ENCODE measurements around the gene MAP2K3. TPM values are rescaled to one million over a fixed set of nuclear protein-coding genes. Genes with fewer than 3 reads are reported as not detected.
"Not testable (repeated sequence)": the region's sequence is repeated elsewhere in the genome, so short reads cannot be mapped to it uniquely, and the experiment has no call there.

MAP2K3 gene
- total RNA-seq, 4 donors from 2014 or later = 23.3 to 42.4 (median 30.5) TPM

DNA sequence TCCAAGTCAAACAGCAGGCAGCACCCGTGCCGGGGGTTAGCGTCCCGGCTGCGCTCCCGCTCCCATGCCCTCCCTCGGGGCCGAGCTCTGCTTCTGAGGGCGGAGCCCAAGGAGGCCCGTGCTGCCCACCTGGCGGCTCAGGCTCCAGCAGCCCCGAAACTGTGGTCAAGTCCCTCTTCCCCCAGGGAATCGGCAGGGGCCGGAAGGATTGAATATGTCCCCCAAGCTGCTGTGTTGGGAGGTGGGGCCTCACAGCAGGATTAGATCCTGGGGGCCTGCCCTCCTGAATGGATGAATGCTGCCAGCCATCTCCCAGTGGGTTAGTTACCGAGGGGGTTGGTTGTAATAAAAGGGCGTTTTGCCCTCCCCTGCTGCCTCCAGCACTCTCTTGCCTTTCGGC is 33.9 kb downstream of the MAP2K3 start:
- H3K9me3 ChIP-seq = no peaks in the 10 kb centered on the region
- H3K4me1 ChIP-seq = peaks cover 3 to 12% (median 10%) of the 10 kb centered on the region in 4 donors
- no peak for DNase-seq (ENCODE audit: extremely low spot score)
- WGBS = 87% methylated on average over 13 of the region's 17 CpGs
- no peaks in the 10 kb centered on the region for H3K27me3 ChIP-seq
- H3K27ac ChIP-seq (replicated peaks in 1 of 4) = no peak overlapping the region
- peaks cover 0 to 20% (median 15%) of the 10 kb centered on the region in 4 donors for H3K36me3 ChIP-seq
- intact Hi-C loops (cut with DNase I) = loop anchor here (5.0 to 10.0 kb wide), 2 partner anchors 36 to 196 kb away; partner anchors contain the start of gene MAP2K3
- H3K4me3 ChIP-seq = no peak overlapping the region
- TF ChIP-seq, protein P1, sequence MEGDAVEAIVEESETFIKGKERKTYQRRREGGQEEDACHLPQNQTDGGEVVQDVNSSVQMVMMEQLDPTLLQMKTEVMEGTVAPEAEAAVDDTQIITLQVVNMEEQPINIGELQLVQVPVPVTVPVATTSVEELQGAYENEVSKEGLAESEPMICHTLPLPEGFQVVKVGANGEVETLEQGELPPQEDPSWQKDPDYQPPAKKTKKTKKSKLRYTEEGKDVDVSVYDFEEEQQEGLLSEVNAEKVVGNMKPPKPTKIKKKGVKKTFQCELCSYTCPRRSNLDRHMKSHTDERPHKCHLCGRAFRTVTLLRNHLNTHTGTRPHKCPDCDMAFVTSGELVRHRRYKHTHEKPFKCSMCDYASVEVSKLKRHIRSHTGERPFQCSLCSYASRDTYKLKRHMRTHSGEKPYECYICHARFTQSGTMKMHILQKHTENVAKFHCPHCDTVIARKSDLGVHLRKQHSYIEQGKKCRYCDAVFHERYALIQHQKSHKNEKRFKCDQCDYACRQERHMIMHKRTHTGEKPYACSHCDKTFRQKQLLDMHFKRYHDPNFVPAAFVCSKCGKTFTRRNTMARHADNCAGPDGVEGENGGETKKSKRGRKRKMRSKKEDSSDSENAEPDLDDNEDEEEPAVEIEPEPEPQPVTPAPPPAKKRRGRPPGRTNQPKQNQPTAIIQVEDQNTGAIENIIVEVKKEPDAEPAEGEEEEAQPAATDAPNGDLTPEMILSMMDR (IDR thresholded peaks at IDR 0.05) = no peak
- no peak for TF ChIP-seq EP300 (IDR thresholded peaks at IDR 0.05)
- no peak for TF ChIP-seq POLR2A (IDR thresholded peaks at IDR 0.05; ENCODE audit: low read depth)
- TF ChIP-seq POLR2AphosphoS5 (IDR thresholded peaks at IDR 0.05) = no peak

DNA sequence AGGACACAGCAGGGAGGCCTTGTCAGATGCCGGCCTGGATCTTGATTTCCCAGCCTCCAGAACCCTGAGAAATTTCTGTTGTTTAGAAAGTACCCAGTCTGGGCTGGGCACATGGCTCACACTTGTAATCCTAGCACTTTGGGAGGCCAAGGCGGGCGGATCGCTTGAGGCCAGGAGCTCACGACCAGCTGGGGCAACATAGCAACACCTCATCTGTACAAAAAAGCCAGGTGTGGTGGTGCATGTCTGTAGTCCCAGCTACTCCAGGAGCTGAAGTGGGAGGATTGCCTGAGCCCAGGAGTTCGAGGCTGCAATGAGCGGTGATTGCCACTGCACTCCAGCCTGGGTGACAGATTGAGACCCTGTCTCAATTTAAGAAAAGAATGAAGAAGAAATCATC is 34.3 kb downstream of the MAP2K3 start:
- intact Hi-C loops (cut with DNase I) = loop anchor here (5.0 to 10.0 kb wide), 2 partner anchors 37 to 196 kb away; partner anchors contain the start of gene MAP2K3

GRCh38 chr17:21319256-21319655 is 34.7 kb downstream of the MAP2K3 start:
- H3K27ac ChIP-seq (replicated peaks in 1 of 4); H3K27me3 ChIP-seq; H3K9me3 ChIP-seq; DNase-seq (ENCODE audit: extremely low spot score); H3K4me3 ChIP-seq: not testable (repeated sequence)
- Histone ChIP-seq H3K36me3 (peaks cover 0 to 13% (median 9%) of the 10 kb centered on the region in 4 donors), H3K4me1 (peaks cover 3 to 16% (median 13%) of the 10 kb centered on the region in 4 donors)
- WGBS = 89% methylated on average over 4 of the region's 4 CpGs
- intact Hi-C loops (cut with DNase I) = loop anchor here (5.0 to 10.0 kb wide), 2 partner anchors 37 to 196 kb away; partner anchors contain the start of gene MAP2K3

More for the DNA sequence above, 34.3 kb downstream of the MAP2K3 start:
- Histone ChIP-seq H3K36me3 (peaks cover 0 to 17% (median 13%) of the 10 kb centered on the region in 4 donors), H3K4me1 (peaks cover 3 to 16% (median 13%) of the 10 kb centered on the region in 4 donors)
- H3K27ac ChIP-seq (replicated peaks in 1 of 4); DNase-seq (ENCODE audit: extremely low spot score); H3K27me3 ChIP-seq; H3K4me3 ChIP-seq; H3K9me3 ChIP-seq: not testable (repeated sequence)
- 82% methylated on average over 7 of the region's 7 CpGs for WGBS

- intact Hi-C loops (cut with DNase I) = loop anchor here (5.0 to 10.0 kb wide), 2 partner anchors 38 to 195 kb away; partner anchors contain the start of gene MAP2K3
Measured at GRCh38 chr17:21319686-21320375, 35.3 kb downstream of the MAP2K3 start.

DNA sequence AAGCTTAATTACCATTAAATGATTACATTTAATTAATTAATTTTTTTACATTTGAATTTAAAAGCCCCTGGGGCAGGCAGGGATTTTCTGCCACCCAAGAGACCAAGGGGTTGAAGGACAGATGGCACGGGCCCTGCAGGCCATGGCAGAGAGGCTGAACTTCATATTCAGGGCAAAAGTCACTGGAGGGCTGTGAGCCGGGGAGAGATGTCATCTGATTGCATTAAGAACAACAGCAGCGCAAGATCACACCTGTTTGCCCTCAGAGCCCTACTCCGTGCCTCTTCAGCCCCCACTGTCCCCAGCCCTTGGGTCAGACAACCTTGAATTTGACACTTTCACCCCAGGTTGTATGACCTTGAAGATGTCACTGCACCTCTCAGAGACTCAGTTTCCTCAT is 35.9 kb downstream of the MAP2K3 start:
- DNase-seq (ENCODE audit: extremely low spot score); intact Hi-C loops (cut with DNase I); H3K4me3 ChIP-seq; H3K9me3 ChIP-seq; H3K27me3 ChIP-seq; H3K36me3 ChIP-seq; H3K27ac ChIP-seq (replicated peaks in 1 of 4): not testable (repeated sequence)
- H3K4me1 ChIP-seq = peaks cover 3 to 16% (median 13%) of the 10 kb centered on the region in 4 donors
- WGBS = 86% methylated on average over 4 of the region's 4 CpGs

More at GRCh38 chr17:21319686-21320375, 35.3 kb downstream of the MAP2K3 start:
- not testable (repeated sequence) for H3K27me3 ChIP-seq; DNase-seq (ENCODE audit: extremely low spot score); H3K36me3 ChIP-seq; H3K9me3 ChIP-seq; H3K4me3 ChIP-seq; H3K27ac ChIP-seq (replicated peaks in 1 of 4)
- 86% methylated on average over 11 of the region's 11 CpGs for WGBS
- H3K4me1 ChIP-seq = peaks cover 3 to 16% (median 13%) of the 10 kb centered on the region in 4 donors

- H3K4me1 ChIP-seq = peaks cover 3 to 16% (median 13%) of the 10 kb centered on the region in 4 donors
- H3K27ac ChIP-seq (replicated peaks in 1 of 4); H3K9me3 ChIP-seq; DNase-seq (ENCODE audit: extremely low spot score); intact Hi-C loops (cut with DNase I); H3K27me3 ChIP-seq; H3K36me3 ChIP-seq; H3K4me3 ChIP-seq: not testable (repeated sequence)
- whole genome bisulfite sequencing = 77% methylated on average over 4 of the region's 9 CpGs
Measured at GRCh38 chr17:21321061-21321460, 36.5 kb downstream of the MAP2K3 start.

DNA sequence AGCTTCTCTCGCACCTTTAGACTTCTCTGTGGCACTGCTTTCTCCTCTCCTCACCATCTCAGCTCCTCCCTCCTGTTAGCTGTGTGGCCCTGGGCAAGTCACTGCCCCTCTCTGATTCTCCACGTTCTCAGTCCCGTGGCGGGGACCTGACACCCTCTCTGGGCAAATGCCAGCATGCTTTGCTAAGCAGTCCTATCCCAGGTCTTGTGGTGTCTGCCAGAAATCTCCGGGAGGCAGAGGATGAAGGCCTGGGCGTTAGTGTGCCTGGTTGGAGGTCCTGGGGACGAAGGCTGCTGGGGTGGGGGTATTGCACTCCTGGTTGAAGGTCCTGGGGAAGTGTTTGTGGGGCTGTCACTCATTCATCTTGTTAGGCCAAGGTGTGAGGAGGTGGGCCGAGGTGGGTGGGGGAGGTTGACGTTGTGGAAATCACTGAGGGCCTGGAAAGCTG is 37.3 kb downstream of the MAP2K3 start:
- H3K36me3 ChIP-seq; H3K4me3 ChIP-seq; H3K27me3 ChIP-seq; intact Hi-C loops (cut with DNase I); H3K9me3 ChIP-seq; H3K27ac ChIP-seq (replicated peaks in 1 of 4); DNase-seq (ENCODE audit: extremely low spot score): not testable (repeated sequence)
- 83% methylated on average over 9 of the region's 9 CpGs for WGBS
- H3K4me1 ChIP-seq = peaks cover 3 to 15% (median 12%) of the 10 kb centered on the region in 4 donors

- not testable (repeated sequence) for DNase-seq (ENCODE audit: extremely low spot score)
- 48% methylated on average over 33 of the region's 37 CpGs for WGBS
Measured at GRCh38 chr17:21323257-21324111, 39.0 kb downstream of the MAP2K3 start.

DNA sequence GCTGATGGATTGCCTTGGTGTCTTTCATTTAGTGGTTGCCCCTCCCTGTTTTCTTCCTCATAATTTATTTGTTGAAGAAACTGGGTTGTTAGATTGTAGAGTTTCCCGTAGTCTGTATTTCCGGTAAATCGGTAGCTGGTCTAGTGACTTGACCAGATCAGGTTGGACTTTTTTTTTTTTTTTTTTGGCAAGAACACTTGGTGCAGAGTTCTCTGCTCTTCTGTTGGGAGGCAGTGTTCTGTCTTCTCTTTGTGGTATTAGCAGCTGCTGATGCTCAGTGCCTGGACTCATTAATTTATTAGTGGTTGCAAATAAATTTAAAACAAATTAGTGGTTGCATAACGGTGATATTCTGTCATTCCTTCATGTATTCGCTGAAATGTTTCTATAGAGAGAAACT is 40.2 kb downstream of the MAP2K3 start:
- H3K27ac ChIP-seq (replicated peaks in 1 of 4); intact Hi-C loops (cut with DNase I); H3K9me3 ChIP-seq; H3K4me1 ChIP-seq; DNase-seq (ENCODE audit: extremely low spot score); H3K27me3 ChIP-seq; H3K4me3 ChIP-seq; H3K36me3 ChIP-seq: not testable (repeated sequence)
- 83% methylated on average over 5 of the region's 5 CpGs for WGBS

More at GRCh38 chr17:21323257-21324111, 39.0 kb downstream of the MAP2K3 start:
- H3K4me3 ChIP-seq = peak overlapping the region; percentile 65 to 74 (median 68)
- intact Hi-C loops (cut with DNase I); H3K27me3 ChIP-seq; H3K27ac ChIP-seq (replicated peaks in 1 of 4); H3K4me1 ChIP-seq; H3K36me3 ChIP-seq; H3K9me3 ChIP-seq: not testable (repeated sequence)

- H3K27me3 ChIP-seq; H3K9me3 ChIP-seq; H3K36me3 ChIP-seq; H3K4me1 ChIP-seq; DNase-seq (ENCODE audit: extremely low spot score); H3K4me3 ChIP-seq; intact Hi-C loops (cut with DNase I); H3K27ac ChIP-seq (replicated peaks in 1 of 4): not testable (repeated sequence)
- 82% methylated on average over 1 of the region's 1 CpG for WGBS
Measured at GRCh38 chr17:21327921-21328320, 43.4 kb downstream of the MAP2K3 start.

Measured in esophagus muscularis mucosa (tissue), 4 donors.